PC-3 (cell line): Measurements from ENCODE around the gene TGM3. TPM values are rescaled to one million over a fixed set of nuclear protein-coding genes. Genes with fewer than 3 reads are reported as not detected.

ENCODE experiments used
- ATAC-seq: fragments of 200-7000 bp; cut with Tn5 transposase; 2 replicates; pipeline ENCODE4 v1.9.1; 2020; ENCODE audit warnings: mild to moderate bottlenecking, moderate library complexity
- BruUV-seq: library from RNA; stranded (reverse); fragments of 400-500 nt; replicated peaks from 2 replicates; lab custom pipeline; 2021; lab: Mats Ljungman, UMichigan
- CTCF ChIA-PET: fragments of 300-600 bp; sonication (Branson Sonifier 250); formaldehyde crosslinking; loops from one replicate; lab custom pipeline; 2022; ENCODE audit warnings: antibody characterized with exemption; lab: Charles Lee
- POLR2A ChIA-PET: fragments of 300-600 bp; sonication (Branson Sonifier 250); formaldehyde crosslinking; loops from one replicate; lab custom pipeline; 2022; ENCODE audit warnings: antibody characterized with exemption; ENCODE audit not compliant: unreplicated experiment; lab: Charles Lee
- DNase-seq: peaks from one replicate; pipeline ENCODE4 v3.0.0-alpha.2; 2015
- H2AFZ ChIP-seq: fragments of 300-600 bp; sonication (generic); 2 replicates; pipeline ENCODE4 v1.6.0; 2016; ENCODE audit warnings: antibody characterized with exemption, low read length
- H3F3A ChIP-seq: fragments of 300-600 bp; sonication (generic); one replicate; pipeline ENCODE4 v1.6.0; 2017; ENCODE audit warnings: antibody characterized with exemption, low read length, control low read depth, mild to moderate bottlenecking; ENCODE audit not compliant: unreplicated experiment
- H3K27ac ChIP-seq: fragments of 300-600 bp; sonication (generic); 2 replicates; pipeline ENCODE4 v1.5.1; 2016; ENCODE audit warnings: mild to moderate bottlenecking, low read length
- H3K27me3 ChIP-seq: fragments of 300-600 bp; sonication (generic); 2 replicates; pipeline ENCODE4 v1.6.1; 2016; ENCODE audit warnings: low read length, mixed read lengths
- H3K36me3 ChIP-seq: fragments of 300-600 bp; sonication (generic); 2 replicates; pipeline ENCODE4 v1.6.1; 2016; ENCODE audit warnings: low read depth, mixed run types, low read length, mixed read lengths
- H3K4me1 ChIP-seq: fragments of 300-600 bp; sonication (generic); 2 replicates; pipeline ENCODE4 v1.5.1; 2016; ENCODE audit warnings: low read length; ENCODE audit not compliant: insufficient read depth
- H3K4me2 ChIP-seq: fragments of 300-600 bp; sonication (generic); 2 replicates; pipeline ENCODE4 v1.6.0; 2016; ENCODE audit warnings: low read length
- H3K4me3 ChIP-seq: fragments of 300-600 bp; sonication (generic); 2 replicates; pipeline ENCODE4 v1.5.1; 2016; ENCODE audit warnings: mild to moderate bottlenecking, low read length, mixed read lengths
- H3K79me2 ChIP-seq: fragments of 300-600 bp; sonication (generic); 2 replicates; pipeline ENCODE4 v1.6.1; 2017; ENCODE audit warnings: low read length, mixed read lengths
- H3K9ac ChIP-seq: fragments of 300-600 bp; sonication (generic); 2 replicates; pipeline ENCODE4 v1.6.0; 2016; ENCODE audit warnings: mild to moderate bottlenecking, low read length
- H3K9me2 ChIP-seq: fragments of 300-600 bp; sonication (generic); replicated peaks from 2 replicates; pipeline ENCODE4 v1.6.1; 2016; ENCODE audit warnings: mixed run types, low read length, mixed read lengths
- H3K9me3 ChIP-seq: fragments of 300-600 bp; sonication (generic); 2 replicates; pipeline ENCODE4 v1.6.1; 2016; ENCODE audit warnings: low read length, mixed read lengths
- H4K20me1 ChIP-seq: fragments of 300-600 bp; sonication (generic); 2 replicates; pipeline ENCODE4 v1.6.1; 2016; ENCODE audit warnings: low read length, mixed read lengths
- EZH2 ChIP-seq: fragments of 300-600 bp; sonication (generic); IDR thresholded peaks from one replicate; pipeline ENCODE4 v1.6.1; 2017; ENCODE audit warnings: antibody characterized with exemption, mild to moderate bottlenecking, low read length; ENCODE audit not compliant: unreplicated experiment
- EZH2phosphoT487 ChIP-seq: fragments of 300-600 bp; sonication (generic); IDR thresholded peaks from 2 replicates; pipeline ENCODE4 v1.6.1; 2018; ENCODE audit warnings: mild to moderate bottlenecking, antibody characterized with exemption, low read length, borderline replicate concordance
- intact Hi-C: fragments of 100-400 bp; cut with micrococcal nuclease; formaldehyde crosslinking; loops from 2 replicates; pipeline ENCODE4 v1.9.0; 2023
- total RNA-seq: library from RNA; depleted of rRNA; stranded (reverse); fragments of >200 nt; gene quantifications from 2 replicates; pipeline ENCODE4 v1.2.3, GENCODE V29; 2014
- TF ChIP-seq, protein P1 (sequence below): fragments of 300-600 bp; sonication (generic); conservative IDR thresholded peaks from 2 replicates; pipeline ENCODE4 v1.5.1; 2017; ENCODE audit warnings: antibody characterized with exemption, low read depth, mild to moderate bottlenecking, low read length

The TGM3 gene
- total RNA-seq, 1 experiment from 2014 or later: not detected

DNA sequence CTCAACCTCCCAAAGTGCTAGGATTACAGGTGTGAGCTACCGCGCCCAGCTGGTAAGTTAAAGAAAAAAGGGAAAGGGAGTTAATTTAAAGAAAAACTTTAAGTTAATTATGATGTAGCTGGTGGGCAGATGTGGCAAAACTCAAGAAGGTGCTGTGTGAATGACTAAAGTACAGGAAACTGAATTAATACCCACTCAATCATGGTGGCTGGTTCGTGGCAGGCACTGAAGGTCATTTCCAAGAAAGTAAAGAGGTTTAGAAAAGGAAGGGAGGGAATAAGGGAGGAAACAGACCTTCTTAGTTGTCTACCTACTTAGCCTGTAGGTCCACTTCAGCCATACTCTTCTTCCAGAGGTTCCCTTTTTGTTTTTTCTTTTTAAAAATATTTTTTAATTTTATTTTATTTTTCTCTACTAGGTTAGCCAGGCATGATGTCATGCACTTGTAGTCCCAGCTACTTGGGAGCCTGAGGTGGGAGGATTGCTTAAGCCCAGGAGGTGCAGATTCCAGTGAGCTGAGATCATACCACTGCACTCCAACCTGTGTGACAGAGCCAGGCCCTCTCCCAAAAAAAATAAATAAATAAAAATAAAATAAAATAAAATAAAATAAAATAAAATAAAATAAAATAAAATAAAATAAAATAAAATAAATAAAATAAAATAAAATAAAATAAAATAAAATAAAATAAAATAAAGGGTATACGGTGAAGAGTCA, 11.9 kb upstream of the TGM3 start:
- CTCF ChIA-PET: no interaction called here

DNA sequence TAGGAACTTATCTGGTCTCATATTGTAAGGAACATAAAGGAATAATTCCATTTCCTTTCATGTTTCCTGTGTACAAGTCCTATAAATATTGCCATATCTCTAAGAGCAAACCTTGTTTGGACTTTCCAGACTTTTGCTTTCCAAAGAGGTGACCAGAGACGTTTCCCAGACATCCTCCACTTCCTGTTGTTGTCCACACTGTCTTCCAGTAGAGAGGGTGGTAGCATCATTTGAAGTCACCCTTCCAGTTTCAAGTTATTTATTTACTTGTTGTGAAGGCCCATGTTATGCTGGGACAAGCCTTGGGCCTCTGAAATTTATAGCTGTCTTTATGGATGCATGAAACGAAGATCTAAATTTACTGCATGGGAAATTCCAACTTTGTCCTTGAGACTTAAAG, 10.6 kb upstream of the TGM3 start:
- Histone ChIP-seq H4K20me1 (no peaks in the 10 kb centered on the region), H3K27me3 (no peaks in the 10 kb centered on the region), H3K4me2 (peak overlapping the region; percentile 8; the same call in 1 of the 2 replicates), H3K79me2 (no peaks in the 10 kb centered on the region), H3F3A (no peaks in the 10 kb centered on the region), H2AFZ (no peak overlapping the region), H3K4me1 (peaks cover 31% of the 10 kb centered on the region), H3K9ac (no peak overlapping the region), H3K27ac (peak overlapping the region; percentile 7), H3K36me3 (no peaks in the 10 kb centered on the region), H3K9me3 (no peaks in the 10 kb centered on the region), H3K4me3 (no peak overlapping the region), H3K9me2 (no peaks in the 10 kb centered on the region)
- POLR2A ChIA-PET: no interaction called here
- DNase-seq (no peak), ATAC-seq (no peak)
- no TSS peak for BruUV-seq
- CTCF ChIA-PET: no interaction called here
- intact Hi-C loops: no loop called here
- TF ChIP-seq, protein P1, sequence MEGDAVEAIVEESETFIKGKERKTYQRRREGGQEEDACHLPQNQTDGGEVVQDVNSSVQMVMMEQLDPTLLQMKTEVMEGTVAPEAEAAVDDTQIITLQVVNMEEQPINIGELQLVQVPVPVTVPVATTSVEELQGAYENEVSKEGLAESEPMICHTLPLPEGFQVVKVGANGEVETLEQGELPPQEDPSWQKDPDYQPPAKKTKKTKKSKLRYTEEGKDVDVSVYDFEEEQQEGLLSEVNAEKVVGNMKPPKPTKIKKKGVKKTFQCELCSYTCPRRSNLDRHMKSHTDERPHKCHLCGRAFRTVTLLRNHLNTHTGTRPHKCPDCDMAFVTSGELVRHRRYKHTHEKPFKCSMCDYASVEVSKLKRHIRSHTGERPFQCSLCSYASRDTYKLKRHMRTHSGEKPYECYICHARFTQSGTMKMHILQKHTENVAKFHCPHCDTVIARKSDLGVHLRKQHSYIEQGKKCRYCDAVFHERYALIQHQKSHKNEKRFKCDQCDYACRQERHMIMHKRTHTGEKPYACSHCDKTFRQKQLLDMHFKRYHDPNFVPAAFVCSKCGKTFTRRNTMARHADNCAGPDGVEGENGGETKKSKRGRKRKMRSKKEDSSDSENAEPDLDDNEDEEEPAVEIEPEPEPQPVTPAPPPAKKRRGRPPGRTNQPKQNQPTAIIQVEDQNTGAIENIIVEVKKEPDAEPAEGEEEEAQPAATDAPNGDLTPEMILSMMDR: no peak
- no peak for TF ChIP-seq EZH2phosphoT487
- no peak for TF ChIP-seq EZH2

More for the DNA sequence above, 11.9 kb upstream of the TGM3 start:
- BruUV-seq: no TSS peak
- Histone ChIP-seq H3K9me3 (no peaks in the 10 kb centered on the region), H3K27me3 (peaks cover 7% of the 10 kb centered on the region), H4K20me1 (no peaks in the 10 kb centered on the region), H3K4me3 (no peak overlapping the region), H3K79me2 (no peaks in the 10 kb centered on the region), H3F3A (no peaks in the 10 kb centered on the region), H3K4me2 (no peak overlapping the region), H3K4me1 (peaks cover 26% of the 10 kb centered on the region), H3K27ac (peak overlapping the region; percentile 13; the same call in 1 of the 2 replicates), H3K9me2 (no peaks in the 10 kb centered on the region), H3K9ac (no peak overlapping the region), H3K36me3 (no peaks in the 10 kb centered on the region), H2AFZ (no peak overlapping the region)
- ATAC-seq (no peak), DNase-seq (peak; percentile 68)
- POLR2A ChIA-PET: no interaction called here
- intact Hi-C loops: no loop called here
- TF ChIP-seq EZH2phosphoT487: no peak
- TF ChIP-seq, protein P1: no peak
- no peak for TF ChIP-seq EZH2

DNA sequence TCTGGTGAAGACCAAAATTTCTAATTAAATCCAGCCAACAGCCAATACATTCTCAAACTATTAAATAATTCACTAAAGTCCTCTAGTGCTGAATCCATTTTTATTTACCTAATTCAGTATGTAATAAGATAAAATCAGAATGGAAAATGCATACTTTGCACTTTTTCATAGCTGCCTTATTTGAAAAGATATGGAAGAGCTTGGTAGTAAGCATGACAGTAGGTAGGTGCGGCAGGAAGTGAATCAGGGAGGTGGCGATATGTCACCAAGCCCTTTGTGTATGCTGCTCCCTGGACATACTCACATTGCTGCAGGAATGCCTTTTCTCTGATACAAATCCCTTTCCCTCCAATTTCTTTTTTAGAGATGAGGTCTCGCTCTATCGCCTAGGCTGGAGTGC, 10.2 kb upstream of the TGM3 start:
- Histone ChIP-seq H3K36me3 (no peaks in the 10 kb centered on the region), H3K27ac (peak overlapping the region; percentile 22), H3K9ac (no peak overlapping the region), H3K9me3 (no peaks in the 10 kb centered on the region), H4K20me1 (no peaks in the 10 kb centered on the region), H3K27me3 (no peaks in the 10 kb centered on the region), H2AFZ (no peak overlapping the region), H3K4me1 (peaks cover 31% of the 10 kb centered on the region), H3K4me3 (no peak overlapping the region), H3K9me2 (no peaks in the 10 kb centered on the region), H3K79me2 (no peaks in the 10 kb centered on the region), H3K4me2 (peak overlapping the region; percentile 8), H3F3A (no peaks in the 10 kb centered on the region)
- CTCF ChIA-PET: no interaction called here
- POLR2A ChIA-PET: interaction anchor here (0.6 kb wide), 1 partner anchor 1115 kb away, joined by 5 read pairs; no protein-coding TSS in a partner anchor
- intact Hi-C loops: no loop called here
- ATAC-seq (peak; percentile 58; the same call in 1 of the 2 replicates), DNase-seq (peak; percentile 69)
- TF ChIP-seq EZH2 (no peak), EZH2phosphoT487 (no peak)
- TF ChIP-seq, protein P1: no peak
- no TSS peak for BruUV-seq
